Measurements from ENCODE around the gene OR4K17. TPM values are rescaled to one million over a fixed set of nuclear protein-coding genes. Genes with fewer than 3 reads are reported as not detected.

OR4K17 gene
- total RNA-seq, result not detected in 2 replicates

GRCh38 chr14:20110438-20110837 is at the start of gene OR4K17:
TSS of gene OR4K17 (plus strand) at chr14:20110739. CDS start at chr14:20117500, 6,761 bp downstream.

DNA sequence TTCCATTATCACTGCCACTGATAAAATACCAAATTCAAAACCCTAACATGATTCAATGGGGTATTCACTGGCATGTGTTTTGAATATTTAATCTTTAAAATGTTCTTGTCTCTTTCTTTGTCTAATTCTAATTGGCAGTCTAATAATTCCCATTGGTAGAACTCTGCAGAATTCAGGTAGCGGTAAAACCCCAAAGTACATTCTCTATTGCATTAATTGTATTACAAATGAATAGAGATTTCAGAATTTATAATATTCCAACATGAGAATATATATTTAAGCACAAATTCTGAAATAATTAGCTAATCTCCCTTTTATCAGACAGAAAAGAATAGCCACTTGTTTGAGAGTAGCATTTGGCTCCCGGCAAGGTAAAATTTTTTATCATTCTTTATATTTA is 28.0 kb downstream of the OR4K17 start, which contains the start of gene OR4N5:
Gene OR4N5, plus strand, starts transcription at position 301 of the 400 bp plus-strand sequence. CDS start 4,916 bp downstream, outside the sequence.

Other genes with a start within 250 kb of the OR4K17 start
- not detected in 2 replicates for gene OR4K2, start 235.6 kb upstream of the OR4K17 start, total RNA-seq
- gene OR4K5, start 190.1 kb upstream of the OR4K17 start, total RNA-seq, result not detected in 2 replicates
- 0.12 TPM in 1 of 2 replicates, not detected in the other for gene OR4K1, start 179.8 kb upstream of the OR4K17 start, total RNA-seq
- not detected in 2 replicates for gene OR4K15, start 135.1 kb upstream of the OR4K17 start, total RNA-seq
- not detected in 2 replicates for gene OR4Q2, start 108.6 kb upstream of the OR4K17 start, total RNA-seq
- gene OR4K14, start 91.4 kb upstream of the OR4K17 start, total RNA-seq, result not detected in 2 replicates
- gene OR4K13, start 74.7 kb upstream of the OR4K17 start, total RNA-seq, result not detected in 2 replicates
- not detected in 2 replicates for gene OR4L1, start 50.7 kb upstream of the OR4K17 start, total RNA-seq
- gene OR4N5, start 28.1 kb downstream of the OR4K17 start, total RNA-seq, result not detected in 2 replicates
- gene OR11G2, start 80.2 kb downstream of the OR4K17 start, total RNA-seq, result not detected in 2 replicates
- gene OR11H6, start 113.0 kb downstream of the OR4K17 start, total RNA-seq, result not detected in 2 replicates
- not detected in 2 replicates for gene OR11H7, start 118.2 kb downstream of the OR4K17 start, total RNA-seq
- not detected in 2 replicates for gene OR11H4, start 128.5 kb downstream of the OR4K17 start, total RNA-seq
- gene TTC5, start 195.2 kb downstream of the OR4K17 start, total RNA-seq, result 25.2 and 26.2 TPM in 2 replicates
- gene CCNB1IP1, start 222.5 kb downstream of the OR4K17 start, total RNA-seq, result 51.2 and 60.2 TPM in 2 replicates
- gene PARP2, start 232.9 kb downstream of the OR4K17 start, total RNA-seq, result 11.5 and 22.1 TPM in 2 replicates

Measured in uterine smooth muscle cell (primary cell).